NCI-H226 (cell line): Measurements from ENCODE around the gene MMP2.
A peak's percentile ranks its signal among the peaks of the same experiment; 100 is the strongest.

Experiments
- DNase-seq: peaks from one replicate; pipeline ENCODE4 v3.0.0-alpha.2; 2015

The MMP2 gene

DNA sequence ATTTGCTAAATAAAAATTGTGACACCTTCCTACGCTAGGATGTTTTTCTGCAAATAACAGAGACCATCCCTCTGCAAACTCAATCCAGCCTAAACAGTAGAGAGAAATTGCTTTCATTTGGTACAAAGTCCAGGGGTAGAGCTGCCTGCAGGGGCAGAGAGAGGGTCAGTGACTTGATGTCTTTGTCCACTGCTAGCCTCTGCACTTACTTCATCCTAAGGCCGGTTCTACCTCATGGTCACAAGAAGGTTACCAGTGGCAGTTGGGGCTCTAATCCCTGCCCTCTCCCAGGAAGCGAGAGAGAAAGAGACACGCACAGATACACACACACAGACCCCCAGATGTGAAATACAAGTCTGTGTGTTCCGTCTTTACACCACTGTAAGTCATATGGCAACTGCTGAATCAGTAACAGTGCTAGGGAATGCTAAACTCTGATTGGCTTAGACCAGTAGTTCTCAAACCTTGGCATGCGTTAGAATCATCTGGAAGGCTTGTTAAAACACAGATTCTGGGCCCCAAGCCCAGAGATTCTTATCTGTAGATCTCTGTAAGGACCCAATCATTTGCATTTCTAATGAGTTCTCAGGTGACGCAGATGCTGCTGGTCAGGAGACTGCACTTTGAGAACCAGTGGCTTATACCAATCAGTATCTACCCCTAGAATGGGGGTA is 16.8 kb downstream of the MMP2 start:
- no peak for DNase-seq

GRCh38 chr16:55496509-55497145 is 17.6 kb downstream of the MMP2 start:
- no peak for DNase-seq

- DNase-seq, result no peak
Observed at GRCh38 chr16:55497558-55497957, 18.6 kb downstream of the MMP2 start.

DNA sequence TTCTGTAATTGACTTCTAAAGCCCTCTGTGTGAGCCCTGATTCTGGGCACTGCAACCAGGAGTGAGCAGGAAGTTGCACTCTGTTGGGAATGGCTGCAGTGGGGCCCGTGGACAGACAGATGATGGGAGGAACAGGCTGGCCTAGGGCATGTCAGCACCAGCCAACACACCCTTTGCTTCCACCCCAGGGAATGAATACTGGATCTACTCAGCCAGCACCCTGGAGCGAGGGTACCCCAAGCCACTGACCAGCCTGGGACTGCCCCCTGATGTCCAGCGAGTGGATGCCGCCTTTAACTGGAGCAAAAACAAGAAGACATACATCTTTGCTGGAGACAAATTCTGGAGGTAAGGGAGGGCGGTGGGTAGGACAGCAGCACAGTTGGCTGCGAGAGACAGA is 19.1 kb downstream of the MMP2 start:
- no peak for DNase-seq

DNA sequence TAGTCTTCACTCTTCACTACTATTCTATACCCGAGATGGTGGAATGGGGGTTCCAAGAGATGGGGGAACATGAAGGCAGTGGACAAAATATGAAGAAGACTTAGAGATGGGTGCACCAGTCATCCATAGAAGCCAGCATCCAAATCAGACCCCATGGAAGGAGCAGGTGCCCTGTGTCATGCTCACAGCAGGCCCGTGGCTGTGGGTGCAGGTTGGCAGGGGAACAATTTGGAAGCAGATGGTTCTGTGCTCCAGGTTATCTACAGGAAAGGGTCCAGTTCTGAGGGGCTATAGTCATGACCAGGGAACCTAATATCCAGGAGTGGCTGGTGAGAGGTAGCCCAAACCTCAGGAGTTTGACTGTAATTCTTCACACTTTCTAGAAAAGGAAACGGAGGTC is 20.3 kb downstream of the MMP2 start:
- no peak for DNase-seq

DNA sequence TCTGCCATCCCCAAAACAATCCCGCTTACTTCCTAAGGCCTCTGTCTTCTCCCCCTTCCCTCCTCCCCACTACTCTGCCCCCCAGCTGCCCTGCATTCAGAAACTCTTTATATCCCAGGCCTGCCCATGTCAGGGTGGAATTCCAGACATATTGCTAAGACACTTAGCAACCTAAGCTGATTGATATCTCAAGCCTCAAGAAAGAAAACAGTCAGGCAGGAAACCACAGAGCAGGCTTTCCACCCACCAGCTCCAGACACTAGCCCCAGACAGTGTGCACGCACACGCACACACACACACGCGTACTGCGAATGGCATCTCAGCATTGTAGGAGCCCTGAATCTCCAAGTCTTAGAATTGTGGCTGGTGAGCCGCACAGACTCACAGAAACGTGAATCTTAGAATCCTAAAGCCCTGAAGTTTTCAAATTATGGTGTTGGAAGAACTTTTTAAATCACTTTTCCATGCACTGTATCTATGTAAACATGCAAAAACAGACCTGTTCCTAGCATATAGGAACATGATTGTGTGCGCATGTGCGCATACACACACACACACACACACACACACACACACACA is 21.0 kb downstream of the MMP2 start:
- DNase-seq, result peak; percentile 98

GRCh38 chr16:55500530-55501011 is 21.6 kb downstream of the MMP2 start:
- DNase-seq, result no peak

DNA sequence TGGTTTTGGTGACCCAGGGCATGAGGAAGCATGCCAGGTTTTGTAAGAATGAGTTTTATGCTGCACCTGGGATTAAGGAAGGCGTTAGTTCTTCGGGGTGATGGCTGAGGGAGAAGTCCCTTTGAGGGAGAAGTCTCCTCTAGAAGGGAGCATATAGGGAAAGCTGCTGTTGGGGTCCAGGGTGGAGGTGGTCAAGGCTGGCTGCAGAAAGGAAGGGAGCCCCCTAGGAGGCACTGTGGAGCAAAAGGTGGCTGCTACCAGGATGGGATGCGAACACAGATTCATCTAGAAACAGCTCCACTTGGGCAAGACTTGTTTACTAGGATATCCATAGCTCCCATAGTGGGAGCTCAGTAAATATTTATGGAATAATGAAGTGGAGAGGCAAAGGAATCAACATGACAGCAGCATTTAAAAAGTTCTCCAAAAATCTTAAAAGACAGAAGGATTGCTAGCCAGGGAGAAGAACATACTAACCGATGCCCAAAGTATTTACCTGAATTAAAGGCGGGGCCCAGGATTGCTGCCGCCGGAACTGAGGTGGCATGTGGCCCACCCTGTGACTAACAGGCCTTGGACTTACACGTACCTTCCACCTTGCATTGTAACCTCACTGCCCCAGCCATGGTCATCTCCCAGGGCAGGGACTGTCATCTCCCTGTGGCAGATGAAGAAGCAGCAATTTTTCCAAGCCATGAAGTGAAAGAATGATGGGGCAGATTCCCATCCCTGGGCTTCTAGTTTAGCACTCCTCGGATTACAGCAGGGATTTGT is 22.7 kb downstream of the MMP2 start:
- DNase-seq, result no peak

- peak; percentile 86 for DNase-seq
Observed at GRCh38 chr16:55502801-55503366, 23.9 kb downstream of the MMP2 start.

GRCh38 chr16:55503726-55504550 is 24.9 kb downstream of the MMP2 start:
- DNase-seq, result no peak

DNA sequence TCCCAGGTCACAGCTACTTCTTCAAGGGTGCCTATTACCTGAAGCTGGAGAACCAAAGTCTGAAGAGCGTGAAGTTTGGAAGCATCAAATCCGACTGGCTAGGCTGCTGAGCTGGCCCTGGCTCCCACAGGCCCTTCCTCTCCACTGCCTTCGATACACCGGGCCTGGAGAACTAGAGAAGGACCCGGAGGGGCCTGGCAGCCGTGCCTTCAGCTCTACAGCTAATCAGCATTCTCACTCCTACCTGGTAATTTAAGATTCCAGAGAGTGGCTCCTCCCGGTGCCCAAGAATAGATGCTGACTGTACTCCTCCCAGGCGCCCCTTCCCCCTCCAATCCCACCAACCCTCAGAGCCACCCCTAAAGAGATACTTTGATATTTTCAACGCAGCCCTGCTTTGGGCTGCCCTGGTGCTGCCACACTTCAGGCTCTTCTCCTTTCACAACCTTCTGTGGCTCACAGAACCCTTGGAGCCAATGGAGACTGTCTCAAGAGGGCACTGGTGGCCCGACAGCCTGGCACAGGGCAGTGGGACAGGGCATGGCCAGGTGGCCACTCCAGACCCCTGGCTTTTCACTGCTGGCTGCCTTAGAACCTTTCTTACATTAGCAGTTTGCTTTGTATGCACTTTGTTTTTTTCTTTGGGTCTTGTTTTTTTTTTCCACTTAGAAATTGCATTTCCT is 26.5 kb downstream of the MMP2 start:
- DNase-seq, result no peak

DNA sequence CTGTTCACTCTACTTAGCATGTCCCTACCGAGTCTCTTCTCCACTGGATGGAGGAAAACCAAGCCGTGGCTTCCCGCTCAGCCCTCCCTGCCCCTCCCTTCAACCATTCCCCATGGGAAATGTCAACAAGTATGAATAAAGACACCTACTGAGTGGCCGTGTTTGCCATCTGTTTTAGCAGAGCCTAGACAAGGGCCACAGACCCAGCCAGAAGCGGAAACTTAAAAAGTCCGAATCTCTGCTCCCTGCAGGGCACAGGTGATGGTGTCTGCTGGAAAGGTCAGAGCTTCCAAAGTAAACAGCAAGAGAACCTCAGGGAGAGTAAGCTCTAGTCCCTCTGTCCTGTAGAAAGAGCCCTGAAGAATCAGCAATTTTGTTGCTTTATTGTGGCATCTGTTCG is 27.1 kb downstream of the MMP2 start:
- DNase-seq, result no peak

GRCh38 chr16:55506708-55507107 is 27.7 kb downstream of the MMP2 start:
- DNase-seq, result no peak

GRCh38 chr16:55508271-55508921 is 29.4 kb downstream of the MMP2 start:
- DNase-seq, result no peak

GRCh38 chr16:55508941-55509931 is 30.2 kb downstream of the MMP2 start, which contains the start of gene LPCAT2:
Gene LPCAT2, plus strand, starts transcription at chr16:55509072. Its CDS starts 110 bp downstream, at chr16:55509182.
- peak; percentile 76 for DNase-seq

DNA sequence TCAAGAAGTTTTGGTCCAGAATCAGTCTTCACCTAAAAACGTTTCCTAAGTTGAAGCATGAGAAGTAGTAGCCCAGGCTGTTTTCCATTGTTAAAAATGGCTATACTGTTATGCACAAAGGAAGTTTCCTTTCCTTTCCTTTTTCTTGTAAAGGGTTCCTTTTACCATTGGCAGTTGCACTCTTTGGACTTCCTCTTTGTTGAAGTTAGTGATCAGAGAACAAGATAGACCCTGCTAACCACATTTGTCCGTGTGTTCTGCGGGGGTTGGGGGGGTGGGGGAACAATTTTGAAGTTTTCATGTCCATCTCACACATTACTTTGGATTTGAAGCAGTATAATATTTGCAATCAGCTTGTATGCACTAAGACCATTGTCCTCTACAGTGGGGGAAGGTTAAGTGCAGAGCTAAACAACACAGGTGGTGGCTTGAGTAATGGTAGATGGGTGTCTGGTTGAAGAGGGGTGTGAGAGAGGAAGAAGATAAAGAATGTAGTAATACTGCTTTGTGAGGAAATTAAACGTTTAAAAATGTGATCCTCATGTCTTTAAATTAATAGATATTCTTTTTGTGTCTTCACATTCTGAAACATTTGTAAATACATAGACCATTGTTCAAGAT is 31.3 kb downstream of the MMP2 start:
- DNase-seq, result no peak

DNA sequence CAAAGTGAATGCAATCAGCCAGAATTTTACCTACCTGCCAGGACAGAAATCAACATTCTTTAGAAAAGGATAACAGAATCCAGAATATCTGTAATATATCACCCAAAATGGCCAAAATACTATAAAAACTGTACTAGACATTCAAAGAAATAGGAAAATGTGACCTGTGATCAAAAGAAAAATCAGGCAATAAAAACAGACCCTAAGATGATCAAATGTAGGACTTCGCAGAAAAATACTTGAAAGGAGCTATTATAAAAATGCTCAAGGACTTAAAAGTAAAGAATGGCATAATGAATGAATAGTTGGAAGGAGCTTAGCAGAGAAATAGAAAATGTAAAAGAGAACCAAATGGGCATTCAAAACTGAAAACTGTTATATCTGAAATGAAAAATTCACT is 33.9 kb downstream of the MMP2 start:
- no peak for DNase-seq

DNA sequence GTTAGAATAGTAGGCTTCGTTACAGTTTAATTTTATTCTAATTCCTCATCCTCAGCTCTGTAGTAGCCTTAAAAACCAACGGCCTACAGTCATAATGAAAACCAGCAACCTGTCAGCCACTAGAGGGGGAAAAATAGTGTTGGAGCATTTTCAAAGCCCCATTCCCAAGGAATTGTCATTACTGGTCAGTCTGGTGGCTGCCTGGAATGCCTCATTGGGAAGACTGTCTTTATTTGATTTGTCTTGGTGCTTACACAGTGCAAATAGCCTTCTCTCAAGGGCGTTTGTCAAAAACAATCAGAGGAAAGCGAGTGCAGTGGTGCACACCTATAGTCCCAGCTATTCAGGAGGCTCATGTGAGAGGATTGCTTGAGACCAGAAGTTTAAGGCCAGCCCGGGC is 34.6 kb downstream of the MMP2 start:
- DNase-seq, result no peak

DNA sequence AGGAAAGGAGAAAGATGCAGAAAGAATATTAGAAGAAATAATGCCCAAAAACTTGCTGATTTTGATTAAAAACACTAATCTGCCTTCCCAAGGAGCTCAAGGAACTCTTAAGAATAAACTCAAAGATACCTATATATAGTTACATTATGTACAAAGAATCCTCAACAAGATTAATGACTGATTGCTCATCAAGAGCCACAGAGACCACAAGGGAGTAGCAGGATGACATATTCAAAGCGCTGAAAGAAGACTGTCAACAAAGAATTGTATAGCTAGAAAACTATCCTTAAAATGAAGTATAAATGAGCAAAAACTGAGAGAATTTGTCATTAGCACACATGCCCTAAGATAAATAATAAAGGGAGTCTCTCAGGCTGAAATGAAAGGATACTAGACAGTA is 36.1 kb downstream of the MMP2 start:
- DNase-seq, result peak; percentile 61
